Measurements from ENCODE around the gene DNMT3A.

DNA sequence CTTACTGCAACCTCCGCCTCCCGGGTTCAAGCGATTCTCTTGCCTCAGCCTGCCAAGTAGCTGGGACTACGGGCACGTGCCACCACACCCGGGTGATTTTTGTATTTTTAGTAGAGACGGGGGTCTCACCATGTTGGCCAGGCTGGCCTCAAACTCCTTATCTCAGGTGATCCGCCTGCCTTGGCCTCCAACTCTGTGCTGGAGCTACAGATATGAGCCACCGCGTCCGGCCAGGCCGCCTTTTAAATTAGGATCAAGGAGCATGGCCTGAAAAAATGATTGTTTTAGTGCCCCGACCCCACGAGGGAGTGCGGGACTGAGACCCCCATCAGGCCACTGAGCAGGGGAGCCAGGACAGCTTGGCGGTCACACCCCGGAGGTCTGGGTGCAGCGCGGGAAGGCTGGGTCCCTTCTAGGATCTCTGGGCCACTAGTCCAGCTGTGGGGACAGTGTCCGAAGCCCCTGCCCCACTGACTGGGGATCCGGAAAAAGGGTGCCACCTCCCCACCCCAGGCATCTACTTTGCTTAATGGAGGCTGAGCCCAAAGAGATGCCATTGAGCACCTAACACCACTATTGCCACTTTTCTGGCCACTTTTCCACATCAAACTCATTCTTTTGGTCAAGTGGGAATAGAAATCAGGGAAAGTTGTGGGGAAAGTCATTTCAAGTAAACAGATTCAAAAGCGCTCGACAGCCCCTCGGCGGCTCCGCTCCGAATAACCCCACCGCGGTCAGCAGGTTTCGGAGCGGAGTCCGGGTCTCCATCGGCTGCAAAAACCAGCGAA lies 19.7 kb upstream of the DNMT3A start:
- TF ChIP-seq POLR2AphosphoS5 (IDR thresholded peaks at IDR 0.05; ENCODE audit: borderline replicate concordance, low read depth, low read length) (no peak), EZH2 (IDR thresholded peaks at IDR 0.05) (no peak)
